WERI-Rb-1 (cell line): ENCODE results near the gene SIGLECL1.
"Not testable (repeated sequence)": the region's sequence is repeated elsewhere in the genome, so short reads cannot be mapped to it uniquely, and the experiment has no call there.

Experiments used
- DNase-seq: peaks from one replicate; pipeline ENCODE4 v3.0.0-alpha.2; 2020
- H3K27ac ChIP-seq: fragments of 250-450 bp; sonication (Bioruptor Pico); 2 replicates; pipeline ENCODE4 v1.5.1; 2020; ENCODE audit warnings: mild to moderate bottlenecking, moderate library complexity
- H3K27me3 ChIP-seq: fragments of 250-450 bp; sonication (Bioruptor Pico); 2 replicates; pipeline ENCODE4 v1.5.1; 2021; ENCODE audit warnings: mild to moderate bottlenecking, low read depth, moderate library complexity; ENCODE audit not compliant: insufficient read depth, severe bottlenecking
- H3K36me3 ChIP-seq: fragments of 250-450 bp; sonication (Bioruptor Pico); 2 replicates; pipeline ENCODE4 v1.5.1; 2020; ENCODE audit warnings: mild to moderate bottlenecking, moderate library complexity
- H3K4me3 ChIP-seq: 2 replicates; pipeline ENCODE4 v1.5.1; 2011; ENCODE audit warnings: low read depth, mild to moderate bottlenecking, control low read depth, low read length
- H3K9me3 ChIP-seq: fragments of 250-450 bp; sonication (Bioruptor Pico); 2 replicates; pipeline ENCODE4 v1.5.1; 2021; ENCODE audit warnings: mild to moderate bottlenecking, moderate library complexity; ENCODE audit not compliant: severe bottlenecking
- TF ChIP-seq, protein P1 (sequence below): IDR thresholded peaks from 2 replicates; pipeline ENCODE4 v1.5.1; 2011; ENCODE audit warnings: low read depth, mild to moderate bottlenecking, control low read depth, inconsistent platforms, low read length

The SIGLECL1 gene

DNA sequence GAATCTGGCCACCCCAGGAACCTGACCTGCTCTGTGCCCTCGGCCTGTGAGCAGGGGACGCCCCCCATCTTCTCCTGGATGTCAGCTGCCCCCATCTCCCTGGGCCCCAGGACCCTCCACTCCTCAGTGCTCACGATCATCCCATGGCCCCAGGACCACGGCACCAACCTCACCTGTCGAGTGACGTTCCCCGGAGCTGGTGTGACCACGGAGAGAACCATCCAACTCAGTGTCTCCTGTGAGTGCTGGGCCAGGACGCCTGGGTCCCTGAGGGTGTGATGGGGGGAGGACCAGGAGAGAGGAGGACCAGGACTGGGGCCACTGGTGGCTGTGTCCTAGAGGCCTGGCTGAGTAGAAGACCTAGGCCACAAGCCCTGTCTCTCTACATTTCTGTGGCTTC lies 39.0 kb upstream of the SIGLECL1 start:
- no peaks in the 10 kb centered on the region for H3K36me3 ChIP-seq
- H3K9me3 ChIP-seq: no peaks in the 10 kb centered on the region
- H3K27ac ChIP-seq: no peak overlapping the region
- H3K4me3 ChIP-seq: no peak overlapping the region
- TF ChIP-seq, protein P1, sequence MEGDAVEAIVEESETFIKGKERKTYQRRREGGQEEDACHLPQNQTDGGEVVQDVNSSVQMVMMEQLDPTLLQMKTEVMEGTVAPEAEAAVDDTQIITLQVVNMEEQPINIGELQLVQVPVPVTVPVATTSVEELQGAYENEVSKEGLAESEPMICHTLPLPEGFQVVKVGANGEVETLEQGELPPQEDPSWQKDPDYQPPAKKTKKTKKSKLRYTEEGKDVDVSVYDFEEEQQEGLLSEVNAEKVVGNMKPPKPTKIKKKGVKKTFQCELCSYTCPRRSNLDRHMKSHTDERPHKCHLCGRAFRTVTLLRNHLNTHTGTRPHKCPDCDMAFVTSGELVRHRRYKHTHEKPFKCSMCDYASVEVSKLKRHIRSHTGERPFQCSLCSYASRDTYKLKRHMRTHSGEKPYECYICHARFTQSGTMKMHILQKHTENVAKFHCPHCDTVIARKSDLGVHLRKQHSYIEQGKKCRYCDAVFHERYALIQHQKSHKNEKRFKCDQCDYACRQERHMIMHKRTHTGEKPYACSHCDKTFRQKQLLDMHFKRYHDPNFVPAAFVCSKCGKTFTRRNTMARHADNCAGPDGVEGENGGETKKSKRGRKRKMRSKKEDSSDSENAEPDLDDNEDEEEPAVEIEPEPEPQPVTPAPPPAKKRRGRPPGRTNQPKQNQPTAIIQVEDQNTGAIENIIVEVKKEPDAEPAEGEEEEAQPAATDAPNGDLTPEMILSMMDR: no peak
- H3K27me3 ChIP-seq: peaks cover 76% of the 10 kb centered on the region
- no peak for DNase-seq

DNA sequence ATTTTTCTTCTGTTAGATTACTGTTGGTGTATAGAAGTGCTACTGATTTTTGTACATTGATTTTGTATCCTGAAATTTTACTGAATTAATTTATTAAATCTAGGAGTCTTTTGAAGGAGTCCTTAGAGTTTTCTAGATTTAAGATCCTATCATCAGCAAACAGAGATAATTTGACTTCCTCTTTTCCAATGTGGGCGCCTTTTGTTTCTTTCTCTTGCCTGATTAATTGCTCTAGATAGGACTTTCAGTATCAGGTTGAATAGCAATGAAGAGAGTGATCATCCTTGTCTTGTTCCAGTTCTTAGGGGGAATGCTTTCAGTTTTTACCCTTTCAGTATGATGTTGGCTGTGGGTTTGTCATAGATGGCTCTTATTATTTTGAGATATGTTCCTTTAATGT lies 31.6 kb upstream of the SIGLECL1 start:
- H3K27me3 ChIP-seq: peaks cover 82% of the 10 kb centered on the region
- H3K27ac ChIP-seq: no peak overlapping the region
- peaks cover 3% of the 10 kb centered on the region for H3K9me3 ChIP-seq
- no peak for DNase-seq
- H3K36me3 ChIP-seq: no peaks in the 10 kb centered on the region
- TF ChIP-seq, protein P1: no peak
- no peak overlapping the region for H3K4me3 ChIP-seq

DNA sequence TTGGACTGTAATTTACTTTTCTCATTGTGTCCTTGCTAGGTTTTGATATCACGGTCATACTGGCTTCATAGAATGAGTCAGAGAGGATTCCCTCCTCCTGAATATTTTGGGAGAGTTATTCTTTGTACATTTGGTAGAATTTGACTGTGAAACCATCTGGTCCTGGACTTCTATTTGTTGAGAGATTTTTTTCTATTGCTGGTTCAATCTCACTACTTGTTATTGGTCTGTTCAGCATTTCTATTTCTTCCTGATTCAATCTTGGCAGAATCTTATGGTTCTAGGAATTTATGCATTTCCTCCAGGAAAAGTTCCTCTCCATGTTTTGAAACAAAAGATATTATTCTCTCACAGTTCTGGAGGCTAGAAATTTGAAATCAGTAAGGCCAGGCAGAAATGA lies 30.9 kb upstream of the SIGLECL1 start:
- H3K4me3 ChIP-seq: no peak overlapping the region
- peaks cover 3% of the 10 kb centered on the region for H3K9me3 ChIP-seq
- no peak overlapping the region for H3K27ac ChIP-seq
- H3K36me3 ChIP-seq: no peaks in the 10 kb centered on the region
- no peak for DNase-seq
- TF ChIP-seq, protein P1: no peak
- H3K27me3 ChIP-seq: peaks cover 81% of the 10 kb centered on the region

DNA sequence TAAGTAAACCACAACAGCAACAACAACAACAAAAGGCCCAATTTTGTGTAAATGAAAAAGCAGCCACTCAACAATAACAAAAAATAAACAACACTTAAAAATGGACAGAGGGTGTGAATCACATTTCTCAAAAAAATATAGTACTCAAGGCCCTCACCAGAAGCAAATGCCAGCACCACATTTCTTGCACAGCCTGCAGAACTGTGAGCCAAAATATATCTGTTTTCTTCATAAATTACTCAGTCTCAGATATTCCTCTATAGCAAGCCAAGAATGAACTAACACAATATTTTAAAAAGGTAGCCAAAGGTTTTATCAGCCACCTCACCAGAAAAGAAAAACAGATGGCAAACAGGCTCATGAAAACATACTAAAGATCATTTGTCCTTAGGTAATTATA lies 29.9 kb upstream of the SIGLECL1 start:
- Histone ChIP-seq H3K27me3 (peaks cover 79% of the 10 kb centered on the region), H3K4me3 (no peak overlapping the region), H3K27ac (no peak overlapping the region), H3K9me3 (peaks cover 3% of the 10 kb centered on the region), H3K36me3 (no peaks in the 10 kb centered on the region)
- TF ChIP-seq, protein P1: no peak
- DNase-seq: no peak

DNA sequence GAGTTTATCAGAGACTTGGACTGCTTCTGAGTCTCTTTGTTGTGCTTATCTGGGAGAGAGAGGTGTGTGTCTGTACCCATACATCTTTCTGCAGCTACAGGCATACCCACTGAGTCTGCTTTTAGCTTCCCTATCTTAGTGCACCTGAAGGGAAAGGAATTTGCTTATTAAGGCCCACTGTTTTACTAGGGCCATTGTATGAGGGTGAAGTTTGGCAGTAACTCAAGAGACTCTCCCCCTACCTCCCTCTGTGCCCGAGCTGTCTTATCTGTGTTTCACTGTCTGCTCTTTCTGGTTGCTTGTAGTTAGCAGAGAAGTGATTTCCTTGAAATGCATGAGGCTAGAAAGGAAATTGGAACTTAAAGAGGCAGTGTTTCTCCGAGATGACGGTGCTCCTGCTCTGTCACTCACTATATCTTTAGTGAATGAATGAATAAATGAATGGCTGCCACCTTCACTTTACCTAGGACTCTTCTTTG lies 26.7 kb upstream of the SIGLECL1 start:
- H3K27me3 ChIP-seq: peaks cover 81% of the 10 kb centered on the region
- H3K9me3 ChIP-seq: no peaks in the 10 kb centered on the region
- no peaks in the 10 kb centered on the region for H3K36me3 ChIP-seq
- no peak overlapping the region for H3K4me3 ChIP-seq
- TF ChIP-seq, protein P1: no peak
- H3K27ac ChIP-seq: no peak overlapping the region
- DNase-seq: no peak

DNA sequence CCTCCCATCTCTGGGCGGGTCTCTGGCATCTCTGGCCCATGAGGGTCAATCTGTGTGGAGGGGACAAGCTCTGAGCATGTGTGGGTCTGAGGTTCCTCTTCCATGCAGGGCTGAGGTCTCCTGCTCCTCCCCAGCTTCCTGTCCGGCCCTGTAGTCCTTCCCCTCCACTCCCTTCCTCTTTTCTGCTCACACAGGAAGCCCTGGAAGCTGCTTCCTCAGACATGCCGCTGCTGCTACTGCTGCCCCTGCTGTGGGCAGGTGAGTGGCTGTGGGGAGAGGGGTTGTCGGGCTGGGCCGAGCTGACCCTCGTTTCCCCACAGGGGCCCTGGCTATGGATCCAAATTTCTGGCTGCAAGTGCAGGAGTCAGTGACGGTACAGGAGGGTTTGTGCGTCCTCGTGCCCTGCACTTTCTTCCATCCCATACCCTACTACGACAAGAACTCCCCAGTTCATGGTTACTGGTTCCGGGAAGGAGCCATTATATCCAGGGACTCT lies 25.9 kb upstream of the SIGLECL1 start, which contains the start of gene CD33:
Gene CD33, plus strand, starts transcription at position 183 of the 496 bp plus-strand sequence. Its CDS starts 39 bp downstream, at position 222.
- not testable (repeated sequence) for H3K9me3 ChIP-seq, H3K27ac ChIP-seq, H3K4me3 ChIP-seq, H3K36me3 ChIP-seq, DNase-seq
- H3K27me3 ChIP-seq: peaks cover 77% of the 10 kb centered on the region
